Neural cell (in vitro differentiated cells): ENCODE data around the gene TMEM170B. TPM values are rescaled to one million over a fixed set of nuclear protein-coding genes. Genes with fewer than 3 reads are reported as not detected.

ENCODE experiments used
- H2AFZ ChIP-seq: fragments of 200-600, 300-800 bp; sonication (generic), shearing (Covaris generic); 2 replicates; pipeline ENCODE4 v1.6.0; 2014; ENCODE audit warnings: low read depth, mild to moderate bottlenecking, antibody characterized with exemption, low read length, moderate library complexity
- H3F3A ChIP-seq: fragments of 200-600 bp; shearing (Covaris generic); 2 replicates; pipeline ENCODE4 v1.6.1; 2016; ENCODE audit warnings: mild to moderate bottlenecking, moderate library complexity, mixed read lengths, antibody characterized with exemption, low read length; ENCODE audit not compliant: insufficient read depth, poor library complexity, severe bottlenecking
- H3K27ac ChIP-seq: fragments of 200-600, 300-800 bp; sonication (generic), shearing (Covaris generic); 2 replicates; pipeline ENCODE4 v1.5.1; 2014; ENCODE audit warnings: mild to moderate bottlenecking, low read length, moderate library complexity
- H3K27me3 ChIP-seq: fragments of 300-800, 200-600 bp; sonication (generic), shearing (Covaris generic); 2 replicates; pipeline ENCODE4 v1.6.0; 2014; ENCODE audit warnings: mild to moderate bottlenecking, low read depth, low read length, moderate library complexity; ENCODE audit not compliant: insufficient read depth
- H3K36me3 ChIP-seq: fragments of 300-800, 200-600 bp; sonication (generic), shearing (Covaris generic); 2 replicates; pipeline ENCODE4 v1.5.1; 2014; ENCODE audit warnings: mild to moderate bottlenecking, antibody characterized with exemption, low read length, moderate library complexity; ENCODE audit not compliant: insufficient read depth
- H3K4me2 ChIP-seq: fragments of 300-800, 200-600 bp; sonication (generic), shearing (Covaris generic); 2 replicates; pipeline ENCODE4 v1.6.0; 2014; ENCODE audit warnings: mild to moderate bottlenecking, low read length
- H3K4me3 ChIP-seq: fragments of 300-800, 200-600 bp; sonication (generic), shearing (Covaris generic); 2 replicates; pipeline ENCODE4 v1.5.1; 2014; ENCODE audit warnings: mild to moderate bottlenecking, low read length, moderate library complexity
- H3K79me2 ChIP-seq: fragments of 200-600 bp; shearing (Covaris generic); replicated peaks from 2 replicates; pipeline ENCODE4 v1.6.0; 2014; ENCODE audit warnings: mild to moderate bottlenecking, low read length, moderate library complexity; ENCODE audit not compliant: insufficient read depth
- H3K9ac ChIP-seq: fragments of 300-800, 200-600 bp; sonication (generic), shearing (Covaris generic); 2 replicates; pipeline ENCODE4 v1.6.1; 2016; ENCODE audit warnings: mild to moderate bottlenecking, low read length, mixed read lengths
- H3K9me2 ChIP-seq: fragments of 200-600 bp; shearing (Covaris generic); 2 replicates; pipeline ENCODE4 v1.6.1; 2016; ENCODE audit warnings: mild to moderate bottlenecking, low read length, mixed read lengths; ENCODE audit not compliant: insufficient read depth
- H3K9me3 ChIP-seq: fragments of 200-600, 300-800 bp; sonication (generic), shearing (Covaris generic); 2 replicates; pipeline ENCODE4 v1.6.1; 2016; ENCODE audit warnings: mild to moderate bottlenecking, mixed run types, low read length, moderate library complexity, mixed read lengths
- H4K20me1 ChIP-seq: fragments of 200-600 bp; shearing (Covaris generic); 2 replicates; pipeline ENCODE4 v1.6.1; 2016; ENCODE audit warnings: mild to moderate bottlenecking, mixed run types; ENCODE audit not compliant: insufficient read depth
- CTCF ChIP-seq: fragments of 450-650 bp; IDR thresholded peaks from 2 replicates; pipeline ENCODE4 v1.5.1; 2014; ENCODE audit warnings: antibody characterized with exemption, mild to moderate bottlenecking, moderate library complexity; ENCODE audit not compliant: poor library complexity, severe bottlenecking
- EP300 ChIP-seq: fragments of 450-650 bp; conservative IDR thresholded peaks from 2 replicates; pipeline ENCODE4 v1.6.1; 2014; ENCODE audit warnings: antibody characterized with exemption, mild to moderate bottlenecking, moderate library complexity; ENCODE audit not compliant: poor library complexity, severe bottlenecking
- EZH2 ChIP-seq: fragments of 200-600, 300-800 bp; shearing (Covaris generic), sonication (generic); IDR thresholded peaks from 2 replicates; pipeline ENCODE4 v1.6.1; 2014; ENCODE audit warnings: antibody characterized with exemption, low read length, borderline replicate concordance, mild to moderate bottlenecking; ENCODE audit not compliant: insufficient read depth, poor library complexity, severe bottlenecking
- MXI1 ChIP-seq: fragments of 450-650 bp; conservative IDR thresholded peaks from 2 replicates; pipeline ENCODE4 v1.6.1; 2014; ENCODE audit warnings: antibody characterized with exemption, mild to moderate bottlenecking; ENCODE audit not compliant: poor library complexity, severe bottlenecking
- POLR2AphosphoS5 ChIP-seq: IDR thresholded peaks from 2 replicates; pipeline ENCODE4 v1.6.1; 2012
- RAD21 ChIP-seq: fragments of 450-650 bp; conservative IDR thresholded peaks from 2 replicates; pipeline ENCODE4 v1.6.1; 2014; ENCODE audit warnings: antibody characterized with exemption, mild to moderate bottlenecking, moderate library complexity
- REST ChIP-seq: IDR thresholded peaks from 2 replicates; pipeline ENCODE4 v1.6.1; 2012; ENCODE audit warnings: borderline replicate concordance
- SMC3 ChIP-seq: fragments of 450-650 bp; conservative IDR thresholded peaks from 2 replicates; pipeline ENCODE4 v1.6.1; 2014; ENCODE audit warnings: antibody characterized with exemption, mild to moderate bottlenecking, moderate library complexity; ENCODE audit not compliant: poor library complexity
- TAF1 ChIP-seq: IDR thresholded peaks from 2 replicates; pipeline ENCODE4 v1.6.1; 2012; ENCODE audit warnings: low read depth
- polyA plus RNA-seq: library from polyadenylated mRNA; depleted of rRNA; stranded (reverse); fragments of >200 nt; gene quantifications from 2 replicates; pipeline ENCODE4 v1.2.3, GENCODE V29; 2014

TMEM170B gene
- polyA plus RNA-seq, 1 donor from 2014 or later = 29.1 TPM

- Histone ChIP-seq H3F3A (no peaks in the 10 kb centered on the region), H3K79me2 (no peaks in the 10 kb centered on the region), H2AFZ (no peak overlapping the region), H4K20me1 (no peaks in the 10 kb centered on the region), H3K9me3 (no peaks in the 10 kb centered on the region), H3K27ac (no peak overlapping the region), H3K27me3 (no peaks in the 10 kb centered on the region), H3K4me3 (no peak overlapping the region), H3K9me2 (no peaks in the 10 kb centered on the region), H3K4me2 (no peak overlapping the region), H3K9ac (no peak overlapping the region), H3K36me3 (no peaks in the 10 kb centered on the region)
- TF ChIP-seq EP300 (no peak), REST (no peak), EZH2 (no peak), TAF1 (no peak), CTCF (no peak), RAD21 (no peak), MXI1 (no peak), SMC3 (no peak), POLR2AphosphoS5 (no peak)
Measured at GRCh38 chr6:11606332-11606731, 68.8 kb downstream of the TMEM170B start.

- Histone ChIP-seq H3K4me2 (no peak overlapping the region), H3K9me2 (no peaks in the 10 kb centered on the region), H3K4me3 (no peak overlapping the region), H3K36me3 (no peaks in the 10 kb centered on the region), H4K20me1 (no peaks in the 10 kb centered on the region), H2AFZ (no peak overlapping the region), H3K79me2 (no peaks in the 10 kb centered on the region), H3K27me3 (no peaks in the 10 kb centered on the region), H3K9ac (no peak overlapping the region), H3K9me3 (no peaks in the 10 kb centered on the region), H3F3A (no peaks in the 10 kb centered on the region), H3K27ac (no peak overlapping the region)
- TF ChIP-seq MXI1 (no peak), EZH2 (no peak), EP300 (no peak), CTCF (no peak), POLR2AphosphoS5 (no peak), SMC3 (no peak), REST (no peak), TAF1 (no peak), RAD21 (no peak)
Measured at GRCh38 chr6:11607383-11607782, 69.8 kb downstream of the TMEM170B start.
